GM19463 (cell line): Measurements from ENCODE around the gene SIRT4.
"Not testable (repeated sequence)": the region's sequence is repeated elsewhere in the genome, so short reads cannot be mapped to it uniquely, and the experiment has no call there.

ENCODE experiments used
- ATAC-seq: cut with Tn5 transposase; IDR thresholded peaks from one replicate; pipeline ENCODE4 v1.9.1; 2021; ENCODE audit warnings: mild to moderate bottlenecking, moderate library complexity; ENCODE audit not compliant: unreplicated experiment

The SIRT4 gene

GRCh38 chr12:120332523-120332922 is 30.4 kb downstream of the SIRT4 start:
- ATAC-seq: no peak

GRCh38 chr12:120335447-120335846 is 33.3 kb downstream of the SIRT4 start:
- not testable (repeated sequence) for ATAC-seq

GRCh38 chr12:120336392-120336791 is 34.3 kb downstream of the SIRT4 start:
- ATAC-seq: not testable (repeated sequence)

DNA sequence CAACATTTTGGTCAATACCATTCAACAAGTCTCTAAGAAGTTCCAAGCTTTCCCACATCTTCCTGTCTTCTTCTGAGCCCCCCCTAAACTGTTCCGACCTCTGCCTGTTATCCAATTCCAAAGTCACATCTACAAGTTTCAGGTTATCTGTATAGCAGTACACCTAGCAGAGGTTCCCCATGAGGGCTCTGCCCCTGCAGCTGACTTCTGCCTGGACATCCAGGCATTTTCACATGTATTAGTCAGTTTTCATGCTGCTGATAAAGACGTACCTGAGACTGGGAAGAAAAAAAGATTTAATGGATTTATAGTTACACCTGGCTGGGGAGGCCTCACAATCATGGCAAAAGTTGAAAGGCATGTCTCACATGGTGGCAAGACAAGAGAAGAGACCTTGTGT is 35.6 kb downstream of the SIRT4 start:
- no peak for ATAC-seq

- no peak for ATAC-seq
Observed at GRCh38 chr12:120339256-120339655, 37.1 kb downstream of the SIRT4 start.

DNA sequence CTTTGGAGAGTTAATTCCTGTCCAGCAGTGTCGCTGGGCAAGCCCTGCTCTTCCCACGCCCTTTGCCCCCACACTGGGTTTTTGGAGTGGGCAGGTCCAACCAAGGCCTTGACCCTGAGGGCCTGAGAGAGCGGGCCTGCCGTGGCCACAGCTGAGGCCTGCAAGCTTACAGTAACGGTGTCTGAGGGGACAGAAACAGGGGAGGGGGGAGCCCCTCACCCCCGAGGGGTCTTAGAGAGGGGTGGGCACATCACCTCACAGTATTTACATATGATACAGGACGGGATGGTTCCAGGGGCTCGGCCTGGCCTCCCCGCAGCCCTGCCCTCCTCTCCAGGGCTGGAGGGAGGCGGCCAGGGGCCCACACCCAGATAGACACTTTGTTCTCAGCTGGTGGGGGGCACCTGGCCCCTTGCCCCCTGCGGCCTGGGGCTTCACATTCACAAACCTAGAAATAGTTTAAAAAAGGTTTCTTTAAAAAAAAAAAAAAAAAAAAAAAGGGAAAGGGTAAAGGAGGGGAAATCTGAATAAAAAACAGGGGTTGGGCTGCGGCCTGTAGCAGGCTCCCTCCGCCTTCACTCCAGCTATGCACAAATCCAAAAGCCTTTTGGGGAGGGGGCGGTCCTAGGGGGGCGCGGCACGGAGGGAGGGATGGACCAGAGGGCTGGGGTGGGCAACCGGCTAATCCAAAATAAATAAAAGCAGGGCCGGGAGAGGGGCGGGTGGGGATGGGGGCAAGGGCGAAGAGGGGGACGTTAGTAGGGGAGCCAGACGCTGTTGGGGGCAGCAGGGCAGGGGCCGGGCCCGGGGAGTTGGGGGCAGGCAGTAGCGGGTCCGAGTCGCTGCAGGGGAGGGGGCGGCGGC is 40.3 kb downstream of the SIRT4 start:
- ATAC-seq: no peak

GRCh38 chr12:120343039-120343537 is 41.0 kb downstream of the SIRT4 start:
- ATAC-seq: no peak

- no peak for ATAC-seq
Observed at GRCh38 chr12:120343692-120344091, 41.6 kb downstream of the SIRT4 start.

DNA sequence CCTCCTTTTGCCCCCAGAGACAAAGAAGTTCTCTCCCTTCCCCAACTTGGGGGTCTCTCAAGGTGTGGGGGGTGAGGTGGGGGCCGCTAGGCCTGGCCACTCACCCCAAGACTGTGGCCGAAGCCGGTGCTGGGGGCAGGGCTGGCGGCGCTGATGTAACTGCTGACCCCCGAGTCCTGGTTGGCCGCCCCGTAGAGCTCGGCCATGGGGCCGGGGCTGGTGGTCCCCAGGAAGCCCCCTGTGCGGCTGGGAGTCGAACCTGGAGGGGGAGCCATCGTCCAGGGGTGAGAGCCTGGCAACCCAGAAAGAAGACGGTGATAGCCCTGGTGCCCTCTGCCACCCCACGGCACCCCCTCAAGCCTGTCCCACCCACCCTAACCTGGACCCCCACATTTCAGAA is 43.9 kb downstream of the SIRT4 start:
- ATAC-seq: no peak

- ATAC-seq: no peak
Observed at GRCh38 chr12:120346681-120347080, 44.6 kb downstream of the SIRT4 start.

- ATAC-seq: no peak
Observed at GRCh38 chr12:120347766-120348165, 45.6 kb downstream of the SIRT4 start.

- no peak for ATAC-seq
Observed at GRCh38 chr12:120350576-120351350, 48.6 kb downstream of the SIRT4 start.

- no peak for ATAC-seq
Observed at GRCh38 chr12:120352117-120352516, 50.0 kb downstream of the SIRT4 start.

GRCh38 chr12:120353136-120353535 is 51.0 kb downstream of the SIRT4 start:
- no peak for ATAC-seq

GRCh38 chr12:120353556-120354317 is 51.6 kb downstream of the SIRT4 start:
- no peak for ATAC-seq

- no peak for ATAC-seq
Observed at GRCh38 chr12:120356567-120357030, 54.5 kb downstream of the SIRT4 start.

- no peak for ATAC-seq
Observed at GRCh38 chr12:120357104-120357503, 55.0 kb downstream of the SIRT4 start.

DNA sequence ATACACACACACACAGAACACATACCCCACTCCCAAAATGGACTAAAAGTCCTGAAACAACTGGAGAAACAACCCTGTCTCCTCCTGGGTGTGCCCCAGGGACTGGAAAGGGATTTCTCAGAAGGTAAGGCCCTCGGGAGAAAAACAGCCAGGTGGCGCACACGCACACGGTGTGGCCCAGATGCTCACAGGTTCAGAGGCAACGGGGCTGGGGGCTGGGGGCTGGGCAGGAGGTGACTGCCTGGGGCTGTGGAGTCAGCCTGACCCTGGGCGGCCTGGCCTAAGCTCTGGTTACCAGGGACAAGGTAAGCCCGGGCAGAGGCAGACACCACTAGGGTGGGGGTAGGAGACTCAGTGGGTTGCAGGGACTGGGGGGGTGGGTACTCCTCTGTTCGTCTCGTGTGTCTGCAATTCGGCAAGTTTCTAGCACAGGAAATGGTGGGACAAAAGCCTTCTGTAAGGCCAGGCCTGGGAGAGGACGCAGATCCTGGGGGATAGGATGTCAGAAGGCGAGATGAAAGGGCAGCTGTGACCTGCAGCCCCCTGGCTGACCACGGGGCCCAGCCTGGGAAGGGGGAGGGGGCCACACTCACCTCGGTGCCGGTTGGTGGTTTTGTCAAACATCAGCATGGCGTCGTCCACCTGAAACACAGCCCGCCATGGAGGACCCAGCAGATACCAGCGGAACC is 56.4 kb downstream of the SIRT4 start:
- ATAC-seq: no peak

GRCh38 chr12:120359128-120359527 is 57.0 kb downstream of the SIRT4 start:
- no peak for ATAC-seq

GRCh38 chr12:120361506-120362208 is 59.5 kb downstream of the SIRT4 start:
- no peak for ATAC-seq
